GM23338 (cell line): ENCODE data around the gene MCTP2.

Experiments used
- CREB1 ChIP-seq: fragments of 250-450 bp; sonication (Bioruptor Pico); IDR thresholded peaks from 2 replicates; pipeline ENCODE4 v1.5.0; 2020; ENCODE audit warnings: low read depth, mild to moderate bottlenecking, moderate library complexity
- CTCF ChIP-seq, 2 experiments: fragments of 200-600 bp in 1 of 2; sonication (generic) in 1 of 2; conservative IDR thresholded peaks; 2 replicates each; pipeline versions ENCODE4 v1.5.1 to v1.6.1; 2016 to 2017; ENCODE audit warnings: antibody characterized with exemption in 2 of 2, low read depth in 2 of 2, mild to moderate bottlenecking in 2 of 2, moderate library complexity in 1 of 2
- ETS1 ChIP-seq: IDR thresholded peaks from 2 replicates; pipeline ENCODE4 v1.6.1; 2016; ENCODE audit warnings: antibody characterized with exemption
- EZH2 ChIP-seq: fragments of 200-600 bp; sonication (generic); IDR thresholded peaks from one replicate; pipeline ENCODE4 v1.8.0; 2017; ENCODE audit warnings: antibody characterized with exemption, mild to moderate bottlenecking, low read depth; ENCODE audit not compliant: unreplicated experiment
- EZH2phosphoT487 ChIP-seq: fragments of 200-600 bp; sonication (generic); IDR thresholded peaks from one replicate; pipeline ENCODE4 v1.8.1; 2018; ENCODE audit warnings: antibody characterized with exemption; ENCODE audit not compliant: unreplicated experiment
- JUNB ChIP-seq: IDR thresholded peaks from one replicate; pipeline ENCODE4 v1.6.1; 2016; ENCODE audit warnings: antibody characterized with exemption; ENCODE audit not compliant: unreplicated experiment
- POLR2AphosphoS5 ChIP-seq: IDR thresholded peaks from 2 replicates; pipeline ENCODE4 v1.6.1; 2016; ENCODE audit warnings: antibody characterized with exemption, low read depth
- STAT1 ChIP-seq: IDR thresholded peaks from one replicate; pipeline ENCODE4 v1.6.1; 2016; ENCODE audit warnings: antibody characterized with exemption; ENCODE audit not compliant: unreplicated experiment
- ZNF114 ChIP-seq: fragments of 250-450 bp; sonication (Bioruptor Pico); IDR thresholded peaks from 2 replicates; pipeline ENCODE4 v1.5.0; 2020; ENCODE audit warnings: mild to moderate bottlenecking, moderate library complexity
- ZNF331 ChIP-seq: fragments of 250-450 bp; sonication (Bioruptor Pico); IDR thresholded peaks from 2 replicates; pipeline ENCODE4 v1.5.0; 2020; ENCODE audit warnings: low read depth, mild to moderate bottlenecking, moderate library complexity
- TF ChIP-seq, protein P1 (sequence below): IDR thresholded peaks from one replicate; pipeline ENCODE4 v1.6.1; 2018; ENCODE audit warnings: antibody characterized with exemption; ENCODE audit not compliant: unreplicated experiment

GRCh38 chr15:94416820-94417219 is 185.5 kb downstream of the MCTP2 start:
- TF ChIP-seq POLR2AphosphoS5 (no peak), CTCF (conservative IDR thresholded peaks at IDR 0.05; ENCODE audit: low read depth in 2 of 2) (no peak), ETS1 (no peak), JUNB (no peak), EZH2 (no peak), ZNF331 (CRISPR knock-in tag) (no peak), EZH2phosphoT487 (no peak), ZNF114 (no peak), STAT1 (no peak), CREB1 (CRISPR knock-in tag) (no peak)
- TF ChIP-seq, protein P1, sequence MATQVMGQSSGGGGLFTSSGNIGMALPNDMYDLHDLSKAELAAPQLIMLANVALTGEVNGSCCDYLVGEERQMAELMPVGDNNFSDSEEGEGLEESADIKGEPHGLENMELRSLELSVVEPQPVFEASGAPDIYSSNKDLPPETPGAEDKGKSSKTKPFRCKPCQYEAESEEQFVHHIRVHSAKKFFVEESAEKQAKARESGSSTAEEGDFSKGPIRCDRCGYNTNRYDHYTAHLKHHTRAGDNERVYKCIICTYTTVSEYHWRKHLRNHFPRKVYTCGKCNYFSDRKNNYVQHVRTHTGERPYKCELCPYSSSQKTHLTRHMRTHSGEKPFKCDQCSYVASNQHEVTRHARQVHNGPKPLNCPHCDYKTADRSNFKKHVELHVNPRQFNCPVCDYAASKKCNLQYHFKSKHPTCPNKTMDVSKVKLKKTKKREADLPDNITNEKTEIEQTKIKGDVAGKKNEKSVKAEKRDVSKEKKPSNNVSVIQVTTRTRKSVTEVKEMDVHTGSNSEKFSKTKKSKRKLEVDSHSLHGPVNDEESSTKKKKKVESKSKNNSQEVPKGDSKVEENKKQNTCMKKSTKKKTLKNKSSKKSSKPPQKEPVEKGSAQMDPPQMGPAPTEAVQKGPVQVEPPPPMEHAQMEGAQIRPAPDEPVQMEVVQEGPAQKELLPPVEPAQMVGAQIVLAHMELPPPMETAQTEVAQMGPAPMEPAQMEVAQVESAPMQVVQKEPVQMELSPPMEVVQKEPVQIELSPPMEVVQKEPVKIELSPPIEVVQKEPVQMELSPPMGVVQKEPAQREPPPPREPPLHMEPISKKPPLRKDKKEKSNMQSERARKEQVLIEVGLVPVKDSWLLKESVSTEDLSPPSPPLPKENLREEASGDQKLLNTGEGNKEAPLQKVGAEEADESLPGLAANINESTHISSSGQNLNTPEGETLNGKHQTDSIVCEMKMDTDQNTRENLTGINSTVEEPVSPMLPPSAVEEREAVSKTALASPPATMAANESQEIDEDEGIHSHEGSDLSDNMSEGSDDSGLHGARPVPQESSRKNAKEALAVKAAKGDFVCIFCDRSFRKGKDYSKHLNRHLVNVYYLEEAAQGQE = no peak
